Measurements from ENCODE around the gene MCRIP2. TPM values are rescaled to one million over a fixed set of nuclear protein-coding genes. Genes with fewer than 3 reads are reported as not detected.
A peak's percentile ranks its signal among the peaks of the same experiment; 100 is the strongest.

MCRIP2 gene
- total and polyA plus RNA-seq, 5 experiments from 2014 or later = 28.1 to 36.6 (median 32.2) TPM

GRCh38 chr16:648071-648780 is 6.6 kb downstream of the MCRIP2 start:
- no peak for ATAC-seq
- Mint-ChIP-seq H3K27me3 (no peaks in the 10 kb centered on the region), H3K4me1 (peaks cover 10 to 32% (median 20%) of the 10 kb centered on the region in 4 donors), H3K27ac (peak overlapping the region in 8 of 10 donors; percentile 10 to 93 (median 83)), H3K36me3 (no peaks in the 10 kb centered on the region), H3K4me3 (peak overlapping the region; percentile 68 to 85 (median 75)), H3K9me3 (no peaks in the 10 kb centered on the region)
- POLR2A ChIA-PET = interaction anchor here (1.2 to 3.2 kb wide), 6 partner anchors 10 to 60 kb away, joined by 3 to 25 read pairs (median 6); partner anchors contain the start of genes METTL26, RHBDL1 and RHOT2
- peak in 1 of 10 donors; percentile 24 for DNase-seq

- POLR2A ChIA-PET = interaction anchor here (0.6 to 3.2 kb wide), 15 partner anchors 9 to 332 kb away, joined by 3 to 25 read pairs (median 4); partner anchors contain the start of genes JMJD8, METRN, METTL26 and RHBDL1
- Mint-ChIP-seq H3K9me3 (no peaks in the 10 kb centered on the region), H3K4me3 (peak within 1 kb of the TSS; percentile 68 to 85 (median 75)), H3K4me1 (peaks cover 8 to 29% (median 15%) of the 10 kb centered on the region in 4 donors), H3K27me3 (no peaks in the 10 kb centered on the region), H3K27ac (peak within 1 kb of the TSS in 8 of 10 donors; percentile 10 to 93 (median 84)), H3K36me3 (no peaks in the 10 kb centered on the region)
- peak; percentile 91 to 98 for ATAC-seq
- DNase-seq = peak; percentile 88 to 95 (median 90)
Observed at GRCh38 chr16:648781-649589, 7.4 kb downstream of the MCRIP2 start, which contains the start of gene WDR90. Gene WDR90 (plus strand): TSS chr16:649365. CDS start chr16:649417, 52 bp downstream.

GRCh38 chr16:649631-650030 is 8.0 kb downstream of the MCRIP2 start:
- H3K9me3 Mint-ChIP-seq = no peaks in the 10 kb centered on the region
- no peak for DNase-seq
- H3K4me3 Mint-ChIP-seq = peak overlapping the region; percentile 59 to 83 (median 69)
- no peaks in the 10 kb centered on the region for H3K36me3 Mint-ChIP-seq
- no peaks in the 10 kb centered on the region for H3K27me3 Mint-ChIP-seq
- ATAC-seq = peak; percentile 4 to 25
- POLR2A ChIA-PET = interaction anchor here (0.6 to 3.2 kb wide), 12 partner anchors 10 to 66 kb away, joined by 3 to 25 read pairs (median 4); partner anchors contain the start of genes JMJD8, METRN, METTL26 and RHOT2
- H3K27ac Mint-ChIP-seq = peak overlapping the region in 2 of 10 donors; percentile 40 to 59
- peaks cover 1 to 23% (median 9%) of the 10 kb centered on the region in 4 donors for H3K4me1 Mint-ChIP-seq

GRCh38 chr16:651844-652243 is 10.2 kb downstream of the MCRIP2 start:
- POLR2A ChIA-PET = interaction anchor here (1.6 kb wide), 1 partner anchor 16 kb away, joined by 5 read pairs; the partner anchor contains the start of gene METTL26
- Mint-ChIP-seq H3K36me3 (no peaks in the 10 kb centered on the region), H3K9me3 (no peaks in the 10 kb centered on the region), H3K4me3 (no peak overlapping the region), H3K27me3 (no peaks in the 10 kb centered on the region), H3K27ac (no peak overlapping the region), H3K4me1 (peaks cover 0 to 17% (median 6%) of the 10 kb centered on the region in 4 donors)
- DNase-seq (no peak), ATAC-seq (no peak)

- Mint-ChIP-seq H3K4me1 (peaks cover 0 to 14% (median 6%) of the 10 kb centered on the region in 4 donors), H3K27me3 (no peaks in the 10 kb centered on the region), H3K9me3 (no peaks in the 10 kb centered on the region), H3K27ac (no peak overlapping the region), H3K4me3 (peak overlapping the region in 2 of 10 donors; percentile 20 to 67), H3K36me3 (no peaks in the 10 kb centered on the region)
- ATAC-seq (no peak), DNase-seq (no peak)
- POLR2A ChIA-PET = interaction anchor here (1.0 kb wide), 1 partner anchor 9 kb away, joined by 3 read pairs; no protein-coding TSS in a partner anchor
Observed at GRCh38 chr16:652454-653305, 11.1 kb downstream of the MCRIP2 start.

- no peaks in the 10 kb centered on the region for H3K36me3 Mint-ChIP-seq
- H3K9me3 Mint-ChIP-seq = no peaks in the 10 kb centered on the region
- POLR2A ChIA-PET = interaction anchor here (0.8 to 1.0 kb wide), 3 partner anchors 10 to 23 kb away, joined by 3 read pairs; partner anchors contain the start of gene RHOT2
- H3K27ac Mint-ChIP-seq = no peak overlapping the region
- H3K4me3 Mint-ChIP-seq = no peak overlapping the region
- no peak for DNase-seq
- no peaks in the 10 kb centered on the region for H3K27me3 Mint-ChIP-seq
- no peak for ATAC-seq
- peaks cover 0 to 6% (median 1%) of the 10 kb centered on the region in 4 donors for H3K4me1 Mint-ChIP-seq
Observed at GRCh38 chr16:654034-654433, 12.4 kb downstream of the MCRIP2 start.

- Mint-ChIP-seq H3K4me1 (peaks cover 2 to 7% (median 5%) of the 10 kb centered on the region in 4 donors), H3K36me3 (no peaks in the 10 kb centered on the region), H3K27ac (no peak overlapping the region), H3K27me3 (no peaks in the 10 kb centered on the region), H3K4me3 (no peak overlapping the region), H3K9me3 (no peaks in the 10 kb centered on the region)
- no peak for ATAC-seq
- POLR2A ChIA-PET = interaction anchor here (1.5 kb wide), 1 partner anchor 10 kb away, joined by 3 read pairs; the partner anchor contains the start of gene RHOT2
- no peak for DNase-seq
Observed at GRCh38 chr16:657487-657886, 15.9 kb downstream of the MCRIP2 start.

- Mint-ChIP-seq H3K4me3 (no peak overlapping the region), H3K36me3 (no peaks in the 10 kb centered on the region), H3K27ac (no peak overlapping the region), H3K27me3 (no peaks in the 10 kb centered on the region), H3K4me1 (peaks cover 2 to 7% (median 6%) of the 10 kb centered on the region in 4 donors), H3K9me3 (no peaks in the 10 kb centered on the region)
- ATAC-seq (no peak), DNase-seq (no peak)
- POLR2A ChIA-PET = interaction anchor here (1.9 kb wide), 1 partner anchor 9 kb away, joined by 9 read pairs; the partner anchor contains the start of gene WDR90
Observed at GRCh38 chr16:658679-659571, 17.3 kb downstream of the MCRIP2 start.

GRCh38 chr16:659618-660017 is 18.0 kb downstream of the MCRIP2 start:
- H3K4me3 Mint-ChIP-seq = no peak overlapping the region
- no peaks in the 10 kb centered on the region for H3K9me3 Mint-ChIP-seq
- no peaks in the 10 kb centered on the region for H3K27me3 Mint-ChIP-seq
- ATAC-seq = no peak
- H3K27ac Mint-ChIP-seq = no peak overlapping the region
- no peak for DNase-seq
- no peaks in the 10 kb centered on the region for H3K36me3 Mint-ChIP-seq
- POLR2A ChIA-PET = interaction anchor here (1.9 kb wide), 1 partner anchor 10 kb away, joined by 9 read pairs; the partner anchor contains the start of gene WDR90
- peaks cover 2 to 7% (median 6%) of the 10 kb centered on the region in 4 donors for H3K4me1 Mint-ChIP-seq

- POLR2A ChIA-PET = interaction anchor here (1.9 kb wide), 1 partner anchor 10 kb away, joined by 9 read pairs; the partner anchor contains the start of gene WDR90
Observed at GRCh38 chr16:660132-660458, 18.5 kb downstream of the MCRIP2 start.

More at GRCh38 chr16:660132-660458, 18.5 kb downstream of the MCRIP2 start:
- no peaks in the 10 kb centered on the region for H3K9me3 Mint-ChIP-seq
- no peaks in the 10 kb centered on the region for H3K27me3 Mint-ChIP-seq
- no peak for DNase-seq
- H3K36me3 Mint-ChIP-seq = no peaks in the 10 kb centered on the region
- ATAC-seq = no peak
- H3K27ac Mint-ChIP-seq = no peak overlapping the region
- no peak overlapping the region for H3K4me3 Mint-ChIP-seq
- peaks cover 2 to 7% (median 6%) of the 10 kb centered on the region in 4 donors for H3K4me1 Mint-ChIP-seq
